HepG2 (cell line): ENCODE measurements around the gene SPAG7. TPM values are rescaled to one million over a fixed set of nuclear protein-coding genes. Genes with fewer than 3 reads are reported as not detected.

Experiments
- DMAP1 ChIP-seq: IDR thresholded peaks from 2 replicates; pipeline ENCODE4 v1.6.1; 2016
- HMG20A ChIP-seq: IDR thresholded peaks from 2 replicates; pipeline ENCODE4 v1.6.1; 2016; ENCODE audit warnings: borderline replicate concordance
- KDM6A ChIP-seq: IDR thresholded peaks from 2 replicates; pipeline ENCODE4 v1.6.1; 2016; ENCODE audit warnings: low read depth
- MAX ChIP-seq: IDR thresholded peaks from 2 replicates; pipeline ENCODE4 v1.6.1; 2012; ENCODE audit warnings: inconsistent platforms
- PREB ChIP-seq: sonication (generic); formaldehyde crosslinking; IDR thresholded peaks from 2 replicates; pipeline ENCODE4 v1.4.0; 2020; ENCODE audit warnings: missing genetic modification reagents
- THYN1 ChIP-seq: sonication (generic); formaldehyde crosslinking; IDR thresholded peaks from 2 replicates; pipeline ENCODE4 v1.8.1; 2023; ENCODE audit warnings: low read depth, mild to moderate bottlenecking, moderate library complexity, missing genetic modification reagents, borderline replicate concordance
- ZBTB25 ChIP-seq: IDR thresholded peaks from 2 replicates; pipeline ENCODE4 v1.6.1; 2018; ENCODE audit warnings: missing genetic modification reagents
- ZBTB26 ChIP-seq: IDR thresholded peaks from 2 replicates; pipeline ENCODE4 v1.6.1; 2016; ENCODE audit warnings: missing compliant biosample characterization, missing genetic modification reagents, borderline replicate concordance
- ZNF318 ChIP-seq: sonication (generic); formaldehyde crosslinking; IDR thresholded peaks from 2 replicates; pipeline ENCODE4 v1.4.0; 2020; ENCODE audit warnings: mild to moderate bottlenecking, missing genetic modification reagents
- ZNF343 ChIP-seq: sonication (generic); formaldehyde crosslinking; IDR thresholded peaks from 2 replicates; pipeline ENCODE4 v1.4.0; 2020; ENCODE audit warnings: mild to moderate bottlenecking, missing genetic modification reagents
- ZNF362 ChIP-seq: sonication (generic); formaldehyde crosslinking; IDR thresholded peaks from 2 replicates; pipeline ENCODE4 v1.4.0; 2020; ENCODE audit warnings: missing genetic modification reagents, mild to moderate bottlenecking, borderline replicate concordance
- ZNF44 ChIP-seq: sonication (generic); formaldehyde crosslinking; IDR thresholded peaks from 2 replicates; pipeline ENCODE4 v1.5.1; 2020; ENCODE audit warnings: mild to moderate bottlenecking, missing genetic modification reagents
- ZNF558 ChIP-seq: sonication (generic); formaldehyde crosslinking; IDR thresholded peaks from 2 replicates; pipeline ENCODE4 v1.9.0; 2022; ENCODE audit warnings: mild to moderate bottlenecking, missing genetic modification reagents, borderline replicate concordance
- ZSCAN12 ChIP-seq: sonication (generic); formaldehyde crosslinking; IDR thresholded peaks from 2 replicates; pipeline ENCODE4 v1.9.0; 2021; ENCODE audit warnings: mild to moderate bottlenecking, missing genetic modification reagents
- polyA plus RNA-seq, 8 experiments: library from polyadenylated mRNA; depleted of rRNA in 3 of 8; stranded (reverse) in 7 of 8; unstranded in 1 of 8; fragments of >200 nt; fragmentation: Illumina TruSeq in 4 of 8; extraction: Trizol in 4 of 8; gene quantifications; 2 replicates each; pipeline versions ENCODE4 v1.2.1 to v1.2.3, GENCODE V29; 2011 to 2016; ENCODE audit warnings: low read depth in 4 of 8, missing spikeins in 1 of 8, mixed read lengths in 1 of 8; ENCODE audit not compliant: insufficient read depth in 1 of 8
- total RNA-seq, 5 experiments: library from RNA; depleted of rRNA; stranded (reverse); fragments of >200 nt; fragmentation: Illumina TruSeq; extraction: Trizol; gene quantifications; 2 replicates each; pipeline ENCODE4 v1.2.3, GENCODE V29; 2016; ENCODE audit warnings: low read depth in 1 of 5

SPAG7 gene
- total and polyA plus RNA-seq, 2 of the 13 experiments (the other 11 are each of a cell fraction or from before 2014, with no cell fraction given), result 51.0 to 59.0 TPM

GRCh38 chr17:4920351-4921048 lies 47.1 kb downstream of the SPAG7 start (continued):
- TF ChIP-seq ZBTB26 (CRISPR knock-in tag) (peak; percentile 92; the same call in 1 of the 2 replicates), ZNF318 (CRISPR knock-in tag) (no peak), PREB (no peak), ZNF558 (CRISPR knock-in tag) (no peak), ZBTB25 (CRISPR knock-in tag) (no peak), HMG20A (CRISPR knock-in tag) (0 out of 2 replicates have a peak, but pooled peaks have one; percentile 44), MAX (no peak), ZSCAN12 (no peak), ZNF362 (peak; percentile 87), ZNF343 (CRISPR knock-in tag) (no peak), THYN1 (CRISPR knock-in tag) (no peak), ZNF44 (CRISPR knock-in tag) (no peak), DMAP1 (CRISPR knock-in tag) (no peak), KDM6A (CRISPR knock-in tag) (no peak)
